Measurements from ENCODE around the gene TPRX1.

DNA sequence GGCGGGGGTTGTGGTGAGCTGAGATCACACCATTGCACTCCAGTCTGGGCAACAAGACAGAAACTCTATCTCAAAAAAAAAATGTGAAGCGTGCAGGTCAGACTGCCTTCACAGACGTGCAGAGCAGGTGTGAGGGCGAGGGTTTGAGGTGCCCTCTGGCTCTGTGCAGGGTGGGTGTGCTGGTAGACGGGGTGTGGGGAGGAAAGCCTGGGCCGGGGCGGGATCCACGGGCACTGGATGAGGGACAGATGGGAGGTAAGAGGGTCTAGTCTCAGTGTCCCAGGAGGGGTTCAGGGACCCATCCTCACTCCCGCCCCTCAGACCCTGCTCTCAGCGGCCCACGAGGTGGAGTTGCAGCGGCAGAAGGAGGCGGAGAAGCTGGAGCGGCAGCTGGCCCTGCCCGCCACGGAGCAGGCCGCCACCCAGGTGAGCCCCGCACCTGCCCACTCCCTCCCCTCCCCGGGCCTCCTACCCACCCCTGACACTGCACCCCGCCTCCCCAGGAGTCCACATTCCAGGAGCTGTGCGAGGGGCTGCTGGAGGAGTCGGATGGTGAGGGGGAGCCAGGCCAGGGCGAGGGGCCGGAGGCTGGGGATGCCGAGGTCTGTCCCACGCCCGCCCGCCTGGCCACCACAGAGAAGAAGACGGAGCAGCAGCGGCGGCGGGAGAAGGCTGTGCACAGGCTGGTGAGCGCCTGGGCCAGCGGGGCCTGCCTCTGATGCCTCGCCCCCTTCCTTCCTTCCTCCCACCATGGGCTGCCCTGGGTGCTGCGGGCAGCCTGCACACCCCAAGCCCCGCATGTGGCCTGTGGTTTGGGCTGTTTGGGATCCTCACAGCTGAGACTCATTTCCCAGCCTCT lies 49.9 kb downstream of the TPRX1 start:
- TF ChIP-seq, protein P1, sequence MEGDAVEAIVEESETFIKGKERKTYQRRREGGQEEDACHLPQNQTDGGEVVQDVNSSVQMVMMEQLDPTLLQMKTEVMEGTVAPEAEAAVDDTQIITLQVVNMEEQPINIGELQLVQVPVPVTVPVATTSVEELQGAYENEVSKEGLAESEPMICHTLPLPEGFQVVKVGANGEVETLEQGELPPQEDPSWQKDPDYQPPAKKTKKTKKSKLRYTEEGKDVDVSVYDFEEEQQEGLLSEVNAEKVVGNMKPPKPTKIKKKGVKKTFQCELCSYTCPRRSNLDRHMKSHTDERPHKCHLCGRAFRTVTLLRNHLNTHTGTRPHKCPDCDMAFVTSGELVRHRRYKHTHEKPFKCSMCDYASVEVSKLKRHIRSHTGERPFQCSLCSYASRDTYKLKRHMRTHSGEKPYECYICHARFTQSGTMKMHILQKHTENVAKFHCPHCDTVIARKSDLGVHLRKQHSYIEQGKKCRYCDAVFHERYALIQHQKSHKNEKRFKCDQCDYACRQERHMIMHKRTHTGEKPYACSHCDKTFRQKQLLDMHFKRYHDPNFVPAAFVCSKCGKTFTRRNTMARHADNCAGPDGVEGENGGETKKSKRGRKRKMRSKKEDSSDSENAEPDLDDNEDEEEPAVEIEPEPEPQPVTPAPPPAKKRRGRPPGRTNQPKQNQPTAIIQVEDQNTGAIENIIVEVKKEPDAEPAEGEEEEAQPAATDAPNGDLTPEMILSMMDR (IDR thresholded peaks at IDR 0.05) = no peak
- TF ChIP-seq EZH2 (IDR thresholded peaks at IDR 0.05; ENCODE audit: borderline replicate concordance, insufficient read depth, low read depth, low read length, poor library complexity, severe bottlenecking) = no peak

Measured in B cell (primary cell).